ENCODE data around the gene ZNF200.
"Not testable (repeated sequence)": the region's sequence is repeated elsewhere in the genome, so short reads cannot be mapped to it uniquely, and the experiment has no call there.

Gene ZNF200

DNA sequence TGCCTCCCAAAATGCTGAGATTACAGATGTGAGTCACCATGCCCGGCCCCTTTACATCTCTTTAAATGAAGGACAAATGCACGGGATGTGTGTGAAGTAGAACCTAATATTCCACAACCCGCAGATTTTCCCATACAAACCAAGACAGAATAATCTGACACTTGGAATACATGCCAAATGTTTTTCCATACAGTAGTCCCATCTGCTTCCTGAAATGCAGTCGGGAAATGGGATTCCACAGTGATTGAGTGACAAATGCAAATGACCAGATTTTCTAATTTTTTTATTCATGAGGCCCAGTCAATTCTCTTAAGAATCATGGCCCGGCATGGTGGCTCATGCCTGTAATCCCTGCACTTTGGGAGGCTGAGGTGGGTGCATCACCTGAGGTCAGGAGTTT is 6.8 kb upstream of the ZNF200 start:
- no peak for TF ChIP-seq ZNF274 (IDR thresholded peaks at IDR 0.05; ENCODE audit: low read depth, low read length)
- no peak overlapping the region for H3K4me3 ChIP-seq (ENCODE audit: low read length)

DNA sequence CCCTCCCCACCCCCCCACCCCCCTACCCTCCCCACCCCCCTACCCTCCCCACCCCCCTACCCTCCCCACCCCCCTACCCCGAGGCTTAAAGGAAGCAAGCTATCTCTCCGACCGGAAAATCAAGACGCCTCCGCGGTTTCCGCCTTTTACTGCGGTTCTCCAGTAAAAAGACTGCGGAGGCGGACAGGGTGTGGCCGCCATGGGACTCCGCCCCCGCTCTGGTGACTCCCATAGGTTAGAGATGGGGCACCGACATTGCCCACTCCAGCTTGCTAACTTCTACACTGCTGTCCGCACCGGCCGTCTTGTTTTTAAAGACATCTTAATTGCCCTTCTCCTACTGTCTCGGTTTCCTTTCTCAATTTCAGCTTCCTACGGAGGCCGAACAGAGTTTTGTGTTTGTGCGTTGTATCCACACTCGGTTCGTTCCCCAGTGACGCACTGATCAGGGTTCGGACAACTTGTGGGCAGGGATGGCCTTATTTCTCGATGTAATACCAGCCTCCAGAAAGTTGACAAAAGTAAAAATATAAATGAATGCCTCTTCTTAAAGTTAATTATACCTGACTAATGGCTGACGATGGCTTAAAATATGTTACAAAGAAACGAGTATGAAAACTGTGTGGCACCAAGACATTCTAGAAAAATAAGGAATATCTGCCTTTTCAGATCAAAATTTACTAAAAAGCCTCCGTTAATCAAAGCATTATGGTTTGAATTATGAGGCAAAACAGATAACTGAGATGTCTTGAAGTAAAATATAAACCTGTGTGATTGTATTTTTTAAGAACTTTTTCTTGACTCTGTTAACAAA is 1.1 kb upstream of the ZNF200 start:
- no peak overlapping the region for H3K4me3 ChIP-seq (ENCODE audit: low read length)
- TF ChIP-seq ZNF274 (IDR thresholded peaks at IDR 0.05; ENCODE audit: low read depth, low read length) = no peak

DNA sequence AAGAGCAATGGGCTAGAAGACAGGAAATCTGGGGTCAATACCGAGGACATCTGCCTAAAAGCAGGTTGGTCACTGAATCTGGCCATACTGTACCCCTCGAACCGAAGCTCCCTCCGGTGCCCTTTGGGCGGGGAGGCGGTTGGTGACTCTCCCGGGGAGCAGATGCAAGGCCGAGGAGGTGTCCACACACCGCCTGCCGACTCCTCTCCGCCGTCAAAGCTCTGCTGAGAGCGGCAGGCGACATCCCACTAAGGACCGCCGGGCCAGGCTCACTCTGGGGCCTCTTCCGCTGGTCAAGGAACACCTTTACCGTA is 458 bp downstream of the ZNF200 start:
- TF ChIP-seq ZNF274 (IDR thresholded peaks at IDR 0.05; ENCODE audit: low read depth, low read length) = no peak
- peak overlapping the region; percentile 85 for H3K4me3 ChIP-seq (ENCODE audit: low read length)

DNA sequence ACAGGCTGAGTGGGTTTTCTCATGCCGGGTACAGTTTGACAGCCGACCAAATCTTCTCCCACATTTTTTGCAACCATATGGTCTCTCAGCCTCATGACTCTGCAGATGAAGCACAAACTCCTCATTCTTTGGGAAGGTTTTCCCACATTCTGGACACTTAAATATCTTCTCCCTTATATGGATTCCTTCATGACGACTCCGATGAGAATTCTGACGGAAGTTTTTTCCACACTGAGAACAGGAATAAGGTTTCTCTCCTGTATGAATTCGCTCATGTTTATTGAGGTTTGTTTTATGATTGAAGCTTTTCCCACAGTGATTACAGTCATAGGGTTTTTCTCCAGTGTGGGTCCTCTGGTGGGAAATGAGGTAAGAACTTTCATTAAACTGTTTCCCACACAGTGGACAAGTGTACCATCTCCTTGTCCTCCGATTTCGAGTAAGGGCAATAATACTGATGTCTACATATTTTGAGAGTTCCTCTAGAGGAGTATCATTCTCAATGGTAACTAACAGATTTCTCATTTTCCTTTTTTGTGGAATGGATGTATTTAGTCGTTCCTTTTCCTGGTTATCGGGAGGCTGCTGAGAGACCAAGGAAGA is 10.9 kb downstream of the ZNF200 start:
- H3K4me3 ChIP-seq (ENCODE audit: low read length) = no peak overlapping the region

DNA sequence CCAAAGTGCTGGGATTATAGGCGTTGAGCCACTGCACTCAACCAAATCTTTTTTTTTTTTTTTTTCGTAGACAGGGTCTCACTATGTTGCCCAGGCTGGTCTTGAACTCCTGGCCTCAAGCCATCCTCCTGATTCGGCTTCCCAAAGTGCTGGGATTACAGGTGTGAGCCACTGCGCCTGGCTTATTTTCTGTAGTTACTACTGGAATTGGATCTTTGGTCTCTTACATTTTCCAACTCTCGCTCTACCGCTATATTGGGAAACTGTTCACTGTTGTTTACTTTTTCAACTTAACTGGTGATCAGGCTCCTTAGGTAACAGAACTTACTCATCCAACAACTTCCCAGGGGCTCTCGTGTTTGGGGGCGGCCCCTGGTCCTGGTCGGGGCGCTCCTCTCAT is 14.1 kb downstream of the ZNF200 start:
- H3K4me3 ChIP-seq (ENCODE audit: low read length) = no peak overlapping the region
- no peak for TF ChIP-seq ZNF274 (IDR thresholded peaks at IDR 0.05; ENCODE audit: low read depth, low read length)

More for the DNA sequence above, 10.9 kb downstream of the ZNF200 start:
- no peak for TF ChIP-seq ZNF274 (IDR thresholded peaks at IDR 0.05; ENCODE audit: low read depth, low read length)

DNA sequence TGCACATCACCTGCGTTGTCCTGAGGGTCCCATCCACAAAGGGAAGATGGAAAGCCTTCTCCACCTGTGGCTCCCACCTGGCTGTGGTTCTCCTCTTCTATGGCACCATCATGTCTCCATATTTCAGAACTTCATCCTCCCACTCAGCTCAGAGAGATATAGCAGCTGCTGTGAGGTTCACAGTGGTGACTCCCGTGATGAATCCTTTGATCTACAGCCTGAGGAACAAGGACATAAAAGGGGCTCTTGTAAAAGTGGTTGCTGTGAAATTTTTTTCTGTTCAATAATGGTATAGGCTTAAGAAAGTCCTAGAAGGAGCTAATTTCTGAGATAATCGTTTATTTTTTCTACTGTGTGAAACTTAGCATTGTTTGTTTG is 18.7 kb downstream of the ZNF200 start:
- TF ChIP-seq ZNF274 (IDR thresholded peaks at IDR 0.05; ENCODE audit: low read depth, low read length) = no peak
- no peak overlapping the region for H3K4me3 ChIP-seq (ENCODE audit: low read length)

DNA sequence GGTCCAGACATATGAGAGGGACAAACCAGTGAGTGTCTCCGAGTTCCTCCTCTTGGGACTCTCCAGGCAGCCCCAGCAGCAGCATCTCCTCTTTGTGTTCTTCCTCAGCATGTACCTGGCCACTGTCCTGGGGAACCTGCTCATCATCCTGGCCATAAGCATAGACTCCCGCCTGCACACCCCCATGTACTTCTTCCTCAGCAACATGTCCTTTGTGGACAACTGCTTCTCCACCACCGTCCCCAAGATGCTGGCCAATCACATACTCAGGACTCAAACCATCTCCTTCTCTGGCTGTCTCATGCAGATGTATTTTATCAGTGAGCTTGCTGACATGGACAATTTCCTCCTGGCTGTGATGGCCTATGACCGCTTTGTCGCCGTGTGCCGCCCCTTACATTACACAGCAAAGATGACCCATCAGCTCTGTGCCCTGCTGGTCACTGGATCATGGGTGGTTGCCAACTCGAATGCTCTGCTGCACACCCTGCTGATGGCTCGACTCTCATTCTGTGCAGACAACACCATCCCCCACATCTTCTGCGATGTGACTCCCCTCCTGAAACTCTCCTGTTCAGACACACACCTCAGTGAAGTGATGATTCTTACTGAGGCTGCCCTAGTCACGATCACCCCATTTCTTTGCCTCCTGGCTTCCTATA is 19.2 kb downstream of the ZNF200 start:
- no peak overlapping the region for H3K4me3 ChIP-seq (ENCODE audit: low read length)
- no peak for TF ChIP-seq ZNF274 (IDR thresholded peaks at IDR 0.05; ENCODE audit: low read depth, low read length)

DNA sequence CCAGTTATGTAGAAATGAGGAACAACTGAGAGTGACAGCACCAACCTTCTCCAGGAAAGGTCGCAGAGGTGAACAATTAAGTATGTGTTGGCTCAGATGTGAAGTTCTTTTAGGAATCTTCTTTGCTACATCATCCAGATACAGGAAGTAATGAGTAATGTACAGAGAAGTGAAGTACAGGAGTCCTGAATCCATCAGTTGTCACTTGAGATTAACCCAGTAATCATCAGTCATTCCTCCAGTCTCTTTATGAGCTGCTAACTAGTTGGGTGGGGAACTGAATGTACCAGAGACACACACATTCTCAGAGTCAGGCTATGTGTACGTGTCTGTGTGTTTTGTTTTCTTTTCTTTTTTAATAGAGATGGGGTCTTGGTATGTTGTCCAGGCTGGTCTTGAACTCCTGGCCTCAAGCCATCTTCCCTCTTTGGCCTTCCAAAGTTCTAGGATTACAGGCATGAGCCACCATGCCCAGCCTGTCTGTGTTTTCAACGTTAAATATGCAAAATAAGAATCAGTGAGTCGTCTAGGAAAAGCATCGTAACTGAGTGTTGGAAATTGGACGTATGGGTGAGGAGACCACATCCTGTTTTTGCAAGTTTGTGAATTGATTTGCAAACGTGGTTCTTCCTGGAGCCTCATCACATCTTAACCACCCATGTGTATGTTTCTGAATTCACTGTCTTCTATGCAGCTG is 19.9 kb downstream of the ZNF200 start:
- no peak for TF ChIP-seq ZNF274 (IDR thresholded peaks at IDR 0.05; ENCODE audit: low read depth, low read length)
- no peak overlapping the region for H3K4me3 ChIP-seq (ENCODE audit: low read length)

DNA sequence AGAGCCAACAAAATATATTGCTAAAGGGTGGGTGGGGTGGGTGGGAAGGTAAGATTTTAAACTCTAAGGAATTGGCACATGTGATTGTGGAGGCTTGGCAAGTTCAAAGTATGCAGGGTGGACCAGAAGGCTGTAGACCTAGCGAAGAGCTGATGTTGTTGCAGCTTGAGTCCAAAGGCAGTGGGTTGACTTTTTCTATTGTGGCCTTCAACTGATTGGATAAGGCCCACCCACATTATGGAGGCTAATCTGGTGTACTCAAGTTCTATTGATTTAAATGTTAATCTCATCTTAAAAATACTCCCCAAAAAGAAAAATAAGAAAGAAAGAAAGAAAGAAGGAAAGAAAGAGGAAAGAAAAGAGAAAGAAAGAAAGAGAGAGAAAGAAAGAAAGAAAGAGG is 22.4 kb downstream of the ZNF200 start:
- no peak for TF ChIP-seq ZNF274 (IDR thresholded peaks at IDR 0.05; ENCODE audit: low read depth, low read length)
- H3K4me3 ChIP-seq (ENCODE audit: low read length) = no peak overlapping the region

DNA sequence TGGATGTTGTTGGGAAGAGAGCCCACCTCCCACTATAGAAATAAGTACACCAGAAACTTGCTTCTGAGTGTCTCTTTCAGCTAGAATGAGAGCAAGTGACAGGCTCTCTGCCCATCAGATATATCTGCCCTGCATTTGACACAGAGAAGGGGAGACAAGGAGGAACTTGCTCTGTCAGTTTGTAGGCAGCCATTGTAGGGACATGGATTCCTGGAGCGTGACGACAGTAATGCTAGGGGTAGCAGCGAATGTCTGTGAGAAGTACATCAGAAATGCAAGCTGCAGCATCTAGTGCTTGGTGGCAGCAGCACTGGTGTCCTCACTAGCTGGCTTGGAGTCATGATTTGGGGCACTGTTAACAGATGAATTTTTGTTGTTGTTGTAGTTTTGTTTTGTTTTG is 23.0 kb downstream of the ZNF200 start:
- H3K4me3 ChIP-seq (ENCODE audit: low read length) = no peak overlapping the region
- no peak for TF ChIP-seq ZNF274 (IDR thresholded peaks at IDR 0.05; ENCODE audit: low read depth, low read length)

DNA sequence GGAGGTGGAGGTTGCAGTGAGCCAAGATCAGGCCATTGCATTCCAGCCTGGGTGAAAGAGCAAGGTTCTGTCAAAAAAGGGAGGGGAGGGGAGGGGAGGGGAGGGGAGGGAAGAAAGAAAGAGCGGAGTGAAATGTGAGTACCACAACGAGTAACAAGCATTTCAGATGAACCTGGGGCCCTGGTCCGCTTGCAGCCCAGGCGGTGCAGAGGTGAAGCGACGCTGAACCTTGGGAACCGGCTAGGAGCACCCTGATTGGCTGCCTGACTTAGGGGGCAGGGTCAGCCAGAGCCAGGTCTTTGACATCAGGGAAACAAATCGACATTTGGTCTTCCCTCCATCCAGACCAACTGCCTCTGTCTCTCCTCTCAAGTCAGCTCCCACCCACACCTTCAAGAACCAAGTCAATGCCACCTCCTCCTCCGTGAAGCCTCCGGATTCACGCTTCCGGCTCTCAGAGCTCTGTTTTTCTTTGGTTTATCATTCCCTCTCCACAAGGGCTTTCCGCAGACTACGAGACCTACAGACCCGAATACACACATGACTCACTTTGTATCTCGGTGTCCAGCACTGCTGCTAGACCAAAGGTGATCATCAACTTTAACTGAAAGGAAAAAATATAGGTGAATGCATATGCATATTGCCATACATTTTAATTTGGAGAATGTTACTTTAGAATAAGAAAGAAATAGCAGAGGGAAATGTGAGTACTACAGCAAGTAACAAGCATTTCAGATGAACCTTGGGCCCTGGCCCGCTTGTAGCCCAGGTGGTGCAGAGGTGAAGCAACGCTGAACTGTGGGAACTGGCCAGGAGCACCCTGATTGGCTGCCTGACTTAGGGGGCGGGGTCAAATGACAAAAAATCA is 27.6 kb downstream of the ZNF200 start:
- H3K4me3 ChIP-seq (ENCODE audit: low read length) = no peak overlapping the region
- no peak for TF ChIP-seq ZNF274 (IDR thresholded peaks at IDR 0.05; ENCODE audit: low read depth, low read length)

DNA sequence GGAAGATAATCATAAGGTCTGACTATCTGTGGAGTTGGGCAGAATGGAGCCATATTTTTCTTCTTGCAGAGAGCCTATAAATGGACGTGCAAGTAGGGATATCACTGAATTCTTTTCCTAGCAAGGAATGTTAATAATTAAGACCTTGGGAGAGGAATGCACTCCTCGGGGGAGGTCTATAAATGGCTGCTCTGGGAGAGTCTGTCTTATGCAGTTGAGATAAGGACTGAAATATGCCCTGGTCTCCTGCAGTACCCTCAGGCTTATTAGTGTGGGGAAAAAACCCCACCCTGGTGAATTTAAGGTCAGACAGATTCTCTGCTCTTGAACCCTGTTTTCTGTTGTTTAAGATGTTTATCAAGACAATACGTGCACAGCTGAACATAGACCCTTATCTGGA is 29.0 kb downstream of the ZNF200 start:
- H3K4me3 ChIP-seq (ENCODE audit: low read length) = not testable (repeated sequence)

DNA sequence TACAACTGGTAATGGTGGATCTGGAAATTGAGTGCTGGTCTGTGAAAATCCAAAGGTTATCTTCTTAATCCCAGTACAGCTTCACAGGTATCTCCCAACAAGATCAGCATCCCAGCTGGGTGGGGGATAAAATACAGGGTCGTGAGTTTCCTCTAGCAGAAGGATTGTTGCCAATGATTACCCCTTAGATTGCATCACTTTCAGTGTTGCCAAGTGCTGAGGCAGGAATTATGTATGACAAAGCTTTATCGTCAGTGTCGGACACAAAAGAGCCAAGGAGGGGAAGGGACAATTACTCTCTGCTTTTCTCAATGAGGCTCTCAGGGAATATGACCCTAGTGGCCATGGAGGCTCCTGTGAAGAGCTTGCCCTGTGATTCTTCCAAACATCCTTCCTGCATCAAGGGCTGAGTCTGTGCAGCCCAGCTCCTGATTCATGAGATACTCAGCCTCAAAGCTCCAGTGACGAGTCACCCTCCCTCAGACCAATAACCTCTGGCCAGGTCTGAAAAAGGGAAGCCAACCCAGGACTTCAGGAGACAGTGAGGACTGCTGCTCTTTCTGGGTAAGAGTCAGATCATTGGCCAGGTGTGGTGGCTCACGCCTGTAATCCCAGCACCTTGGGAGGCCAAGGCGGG is 31.9 kb downstream of the ZNF200 start:
- TF ChIP-seq ZNF274 (IDR thresholded peaks at IDR 0.05; ENCODE audit: low read depth, low read length) = no peak
- H3K4me3 ChIP-seq (ENCODE audit: low read length) = no peak overlapping the region
